EH (cell line): ENCODE data around the gene HOXA10.
A peak's percentile ranks its signal among the peaks of the same experiment; 100 is the strongest.

Source experiments
- DNase-seq: peaks from one replicate; pipeline ENCODE4 v3.0.0-alpha.2; 2015; ENCODE audit warnings: low read depth

HOXA10 gene

DNA sequence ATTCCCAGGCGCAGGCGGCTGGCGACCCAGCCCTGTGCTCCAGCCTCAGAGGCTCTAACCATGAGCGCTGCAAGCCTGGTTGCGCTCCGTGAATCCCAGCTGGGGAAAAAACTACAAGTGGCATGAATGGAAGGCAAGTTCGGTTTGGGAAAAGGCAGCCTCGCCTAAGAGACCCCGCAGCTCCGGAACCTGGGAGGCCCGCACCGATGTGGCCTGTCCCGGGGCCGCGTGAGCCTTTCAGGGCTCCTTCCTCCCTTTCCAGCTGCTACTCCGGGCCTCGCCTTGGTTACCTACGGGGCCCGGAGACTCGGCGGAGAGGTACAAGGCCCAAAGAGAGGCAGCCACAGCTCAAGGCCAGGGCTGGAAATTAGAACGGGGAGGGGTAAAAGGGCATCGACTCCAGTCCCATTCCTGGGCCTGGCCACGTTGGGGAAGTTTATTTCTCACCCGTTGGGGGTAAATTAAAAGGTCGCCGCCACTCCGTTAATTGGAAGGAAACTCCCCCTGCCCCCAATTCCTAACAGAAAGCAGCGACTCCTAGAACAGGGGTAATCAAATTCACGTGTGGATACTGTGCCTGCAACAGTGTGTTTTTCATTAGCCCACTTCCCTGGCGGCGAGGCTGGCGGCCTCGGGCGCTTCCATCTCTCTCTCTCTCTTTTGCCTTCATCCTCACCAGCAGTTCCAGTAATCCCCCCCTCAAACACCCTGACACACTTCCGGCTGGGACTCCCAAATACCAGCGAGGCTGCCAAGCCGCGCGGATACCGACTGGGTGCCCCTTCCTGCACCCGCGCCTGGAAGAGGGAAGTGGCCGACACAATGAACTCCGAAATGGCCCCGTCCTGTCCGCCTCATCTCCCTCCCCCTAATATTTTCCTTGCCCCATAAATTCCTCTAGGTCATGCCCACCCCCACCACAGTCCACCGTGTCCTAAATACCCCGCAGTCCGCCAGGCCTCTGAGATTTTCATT lies 7.3 kb downstream of the HOXA10 start:
- peak; percentile 93 for DNase-seq

DNA sequence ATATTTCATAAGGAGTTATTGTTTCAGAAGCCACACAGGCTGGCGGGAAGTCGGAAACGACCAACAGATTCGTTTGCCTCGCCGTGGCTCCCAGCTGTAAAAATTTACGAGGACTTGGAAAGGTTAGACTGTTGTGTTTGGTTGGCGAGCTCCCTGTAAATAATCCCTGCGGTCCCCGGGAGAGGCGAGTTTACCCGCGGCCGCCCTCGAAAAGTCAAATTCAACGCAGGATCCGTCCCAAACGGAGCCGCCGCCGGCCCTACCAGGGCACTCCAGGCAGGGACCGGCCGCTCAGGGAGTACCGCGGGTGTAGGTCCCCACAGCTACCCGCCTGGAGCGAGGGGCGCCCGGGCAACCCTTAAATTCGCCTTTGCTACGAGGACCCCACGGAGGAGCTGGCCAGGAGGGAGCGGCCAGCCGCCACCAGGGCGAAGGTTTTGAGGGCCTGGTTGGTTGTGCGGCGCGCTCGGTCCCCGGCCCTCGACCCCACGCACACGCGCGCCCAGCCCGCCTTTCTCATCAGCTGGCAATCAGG lies 8.1 kb downstream of the HOXA10 start:
- peak; percentile 84 for DNase-seq

DNA sequence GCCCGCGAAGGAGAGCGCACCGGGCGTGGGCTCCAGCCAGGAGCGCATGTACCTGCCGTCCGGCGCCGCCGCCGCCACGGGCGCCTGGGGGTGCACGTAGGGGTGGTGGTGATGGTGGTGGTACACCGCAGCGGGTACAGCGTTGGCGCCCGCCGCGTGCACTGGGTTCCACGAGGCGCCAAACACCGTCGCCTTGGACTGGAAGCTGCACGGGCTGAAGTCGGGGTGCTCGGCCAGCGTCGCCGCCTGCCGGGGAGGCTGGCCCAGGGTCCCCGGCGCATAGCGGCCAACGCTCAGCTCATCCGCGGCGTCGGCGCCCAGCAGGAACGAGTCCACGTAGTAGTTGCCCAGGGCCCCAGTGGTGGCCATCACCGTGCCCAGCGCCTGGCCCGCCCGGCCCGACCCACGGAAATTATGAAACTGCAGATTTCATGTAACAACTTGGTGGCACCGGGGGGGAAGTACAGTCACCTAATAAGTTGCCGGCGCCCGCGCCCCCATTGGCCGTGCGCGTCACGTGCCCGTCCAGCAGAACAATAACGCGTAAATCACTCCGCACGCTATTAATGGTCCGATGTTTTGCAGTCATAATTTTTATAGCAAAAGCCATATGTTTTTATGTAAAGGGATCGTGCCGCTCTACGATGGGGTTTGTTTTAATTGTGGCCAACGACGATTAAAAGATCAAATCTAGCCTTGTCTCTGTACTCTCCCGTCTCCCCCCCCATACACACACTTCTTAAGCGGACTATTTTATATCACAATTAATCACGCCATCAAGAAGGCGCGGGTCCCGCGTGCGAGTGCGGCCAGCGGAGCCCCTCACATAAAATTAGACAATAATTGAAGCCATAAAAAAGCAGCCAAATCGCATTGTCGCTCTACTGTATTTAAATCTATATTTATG lies 8.8 kb downstream of the HOXA10 start, which contains the start of gene HOXA9:
HOXA9 (minus strand) TSS at position 449 of the 907 bp plus-strand sequence; CDS start at position 369, 80 bp downstream.
- DNase-seq, result peak; percentile 96

DNA sequence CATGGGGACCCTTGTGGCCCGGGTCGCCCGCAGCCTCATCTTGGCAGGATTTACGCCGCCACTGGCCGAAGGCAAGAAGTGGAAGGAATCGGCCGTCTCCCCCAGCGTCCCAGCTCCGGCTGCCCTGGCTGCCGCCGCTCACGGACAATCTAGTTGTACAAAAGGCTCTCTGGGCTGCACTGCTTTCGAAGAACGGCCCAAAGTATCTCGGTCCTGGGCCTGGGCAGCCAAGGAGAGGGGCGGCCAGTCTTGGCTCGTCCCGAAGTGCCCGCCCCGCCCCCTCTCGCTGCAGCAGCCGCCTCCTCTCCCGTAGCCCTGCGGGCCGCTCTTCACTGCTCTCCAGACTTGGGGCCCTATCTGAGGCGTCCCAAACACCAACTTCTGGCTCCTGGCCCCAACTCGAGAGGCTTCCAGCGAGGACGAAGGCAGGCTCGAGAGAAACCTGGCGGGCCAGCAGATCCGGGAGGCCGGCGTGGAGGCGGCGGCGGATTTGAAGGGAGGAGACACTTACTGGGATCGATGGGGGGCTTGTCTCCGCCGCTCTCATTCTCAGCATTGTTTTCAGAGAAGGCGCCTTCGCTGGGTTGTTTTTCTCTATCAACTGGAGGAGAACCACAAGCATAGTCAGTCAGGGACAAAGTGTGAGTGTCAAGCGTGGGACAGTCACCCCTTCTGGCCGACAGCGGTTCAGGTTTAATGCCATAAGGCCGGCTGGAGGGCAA lies 9.6 kb downstream of the HOXA10 start:
- peak; percentile 56 for DNase-seq

DNA sequence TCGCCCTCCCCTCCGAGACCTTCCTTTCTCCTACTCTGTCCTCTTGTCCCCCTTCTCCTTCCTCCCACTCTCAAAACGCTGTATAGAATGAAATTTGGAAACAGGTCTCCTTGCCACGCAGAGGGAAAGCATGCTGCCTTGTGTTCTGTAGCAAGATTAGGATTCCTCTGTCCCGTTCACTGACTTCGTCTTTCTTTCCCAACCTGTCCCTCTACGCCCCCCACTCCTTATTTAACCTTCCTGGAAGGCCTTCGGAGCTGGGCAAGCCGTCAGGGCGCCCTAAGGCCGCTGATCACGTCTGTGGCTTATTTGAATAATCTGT lies 10.1 kb downstream of the HOXA10 start:
- no peak for DNase-seq

DNA sequence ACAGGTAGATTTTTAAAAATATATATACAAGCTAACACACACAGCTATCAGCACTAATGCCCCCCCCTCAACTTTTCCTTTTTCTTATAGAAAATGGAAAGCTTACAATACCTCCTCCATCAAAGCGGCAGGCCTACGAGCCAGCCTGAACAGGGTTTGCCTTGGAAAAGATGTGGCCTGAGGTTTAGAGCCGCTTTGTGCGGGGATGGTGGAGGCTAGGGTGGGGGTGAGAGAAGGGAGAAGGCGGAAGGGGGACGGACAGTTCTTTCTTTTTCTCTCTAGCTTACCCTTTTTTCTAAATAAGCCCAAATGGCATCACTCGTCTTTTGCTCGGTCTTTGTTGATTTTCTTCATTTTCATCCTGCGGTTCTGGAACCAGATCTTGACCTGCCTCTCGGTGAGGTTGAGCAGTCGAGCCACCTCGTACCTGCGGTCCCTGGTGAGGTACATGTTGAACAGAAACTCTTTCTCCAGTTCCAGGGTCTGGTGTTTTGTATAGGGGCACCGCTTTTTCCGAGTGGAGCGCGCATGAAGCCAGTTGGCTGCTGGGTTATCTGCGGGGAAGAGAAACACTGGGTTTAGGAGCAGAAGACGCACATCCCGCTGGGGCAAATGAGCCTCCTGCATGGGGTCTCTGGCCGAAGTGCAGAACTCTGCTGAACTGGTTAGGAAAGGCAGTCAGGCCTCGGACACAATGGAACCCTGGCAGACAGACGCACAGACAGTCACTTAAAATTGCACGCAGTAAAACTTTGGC lies 10.7 kb downstream of the HOXA10 start:
- DNase-seq, result peak; percentile 40

DNA sequence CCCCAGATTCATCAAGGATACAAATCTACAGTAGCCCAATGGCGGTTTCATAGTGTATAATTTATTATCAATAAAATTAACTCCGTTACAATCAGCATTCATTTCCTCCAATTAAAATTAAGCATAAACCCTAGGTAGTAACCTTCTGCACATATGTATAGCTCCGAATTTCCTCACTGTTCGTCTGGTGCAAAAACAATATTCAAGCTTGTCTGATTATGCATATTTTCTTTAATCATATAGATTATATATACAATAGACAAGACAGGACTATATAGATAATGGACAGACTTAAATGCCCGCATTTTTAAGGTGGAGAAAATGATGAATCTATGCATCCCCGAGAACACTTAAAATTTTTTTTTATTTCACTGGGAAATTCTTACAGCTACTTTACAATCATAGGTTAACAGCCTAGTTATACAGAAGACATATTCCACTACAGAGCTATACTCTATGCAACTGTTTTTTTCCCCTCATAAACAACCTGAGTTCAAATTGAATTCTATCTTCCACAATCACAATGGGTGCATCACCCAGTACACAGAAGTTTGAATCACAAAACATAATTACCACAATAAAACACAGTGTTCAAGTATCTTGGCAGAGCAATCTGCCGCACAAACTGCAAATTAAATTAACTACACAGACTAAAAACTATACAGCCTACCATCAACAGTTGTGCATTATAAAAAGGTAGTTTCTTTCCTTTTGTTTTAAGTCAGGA lies 11.4 kb downstream of the HOXA10 start:
- peak; percentile 26 for DNase-seq

DNA sequence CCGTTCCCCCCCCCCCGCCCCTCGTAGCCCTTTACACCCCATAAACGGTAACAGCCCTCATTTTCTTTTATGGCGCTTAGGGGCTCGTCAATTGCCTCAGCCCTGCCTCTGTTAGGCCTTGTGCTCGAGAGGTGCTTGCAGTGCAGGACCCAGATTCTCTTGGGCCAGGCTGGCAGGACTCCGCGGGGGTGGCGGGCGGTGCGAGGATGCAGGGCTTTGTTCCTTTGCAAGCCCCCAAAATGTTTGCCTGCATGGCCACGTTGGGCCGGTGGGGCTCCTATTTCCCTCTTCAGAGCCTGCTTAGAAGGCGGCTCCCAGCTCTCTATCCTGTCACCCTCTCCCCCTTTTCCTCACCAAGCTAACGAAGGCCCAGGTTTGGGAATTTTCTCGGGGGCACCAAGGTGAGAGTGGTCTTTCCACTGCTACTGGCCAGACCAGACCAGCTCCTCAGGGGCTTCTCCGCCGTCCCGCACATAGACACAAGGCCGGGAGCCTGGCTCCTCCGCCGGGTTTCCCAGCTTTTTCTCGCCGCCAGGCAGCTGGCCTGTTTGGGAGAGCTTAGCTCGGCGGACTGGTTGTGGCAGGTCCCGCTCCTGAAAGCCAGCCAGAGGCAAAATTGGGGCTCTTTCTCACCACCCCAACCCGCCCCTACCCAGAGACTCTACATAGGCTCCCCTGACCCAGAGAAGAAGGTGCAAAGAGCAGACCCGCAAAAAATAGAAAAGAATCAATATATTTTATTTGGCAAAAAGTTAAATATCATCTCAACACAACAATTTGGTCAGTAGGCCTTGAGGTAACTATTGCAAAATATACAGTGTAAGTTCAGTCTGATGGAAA lies 12.2 kb downstream of the HOXA10 start:
- peak; percentile 43 for DNase-seq

DNA sequence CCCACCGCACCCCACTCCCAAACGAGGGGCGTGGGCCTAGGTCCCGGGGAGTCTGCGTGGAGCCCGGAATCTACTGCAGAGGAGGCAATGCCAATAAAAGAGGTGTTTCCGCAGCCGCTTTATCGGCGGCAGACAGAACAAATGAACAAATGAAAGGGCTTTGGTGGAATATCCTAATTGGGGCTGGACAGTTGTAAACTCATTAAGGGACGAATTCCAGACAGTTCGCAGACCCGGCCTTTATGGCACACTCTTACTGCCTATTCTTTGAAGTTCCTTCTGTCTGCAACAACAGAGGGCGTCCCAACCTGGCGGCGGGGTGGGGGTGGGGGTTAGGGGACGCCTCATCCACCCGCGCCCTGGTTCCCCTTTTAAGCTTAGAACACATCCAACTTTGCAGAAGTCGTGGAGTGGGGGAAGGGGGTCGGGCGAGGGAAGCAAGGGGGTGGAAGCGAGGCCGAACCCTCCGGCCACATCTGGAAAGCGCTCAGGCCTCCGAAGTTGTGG lies 12.9 kb downstream of the HOXA10 start:
- peak; percentile 54 for DNase-seq

DNA sequence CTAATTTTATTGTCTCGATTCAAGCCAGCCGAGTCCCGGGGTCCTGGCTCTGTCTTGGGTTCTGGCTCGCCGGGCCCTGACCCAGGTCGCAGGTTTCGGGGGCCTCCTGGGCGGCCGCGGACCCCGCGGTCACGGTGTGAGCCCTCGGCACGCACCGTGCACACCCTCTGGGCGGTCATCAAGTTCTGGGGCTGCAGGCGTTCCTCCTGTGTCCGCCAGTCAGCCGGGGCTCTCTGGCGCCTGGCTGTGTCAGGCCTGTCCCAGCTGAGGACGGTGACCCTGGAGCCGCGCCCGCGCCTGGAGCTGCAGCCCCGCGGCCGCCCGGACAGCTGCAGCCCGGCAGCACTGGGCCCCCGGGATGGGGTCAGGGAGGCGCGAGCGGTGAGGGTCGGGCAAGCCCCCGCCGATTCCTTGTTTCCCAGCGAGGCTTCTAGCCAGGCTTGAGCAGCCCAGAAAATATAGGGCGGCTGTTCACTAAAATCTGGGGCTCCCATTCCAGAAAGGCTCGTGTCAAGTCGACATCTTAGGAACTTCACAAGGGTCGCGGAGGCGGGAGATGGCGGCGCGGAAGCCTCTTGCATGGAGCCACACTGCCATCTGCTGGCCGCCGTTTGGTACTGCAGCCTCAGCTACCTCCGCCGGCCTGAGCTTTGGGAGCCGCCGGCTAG lies 13.4 kb downstream of the HOXA10 start:
- DNase-seq, result peak; percentile 81

DNA sequence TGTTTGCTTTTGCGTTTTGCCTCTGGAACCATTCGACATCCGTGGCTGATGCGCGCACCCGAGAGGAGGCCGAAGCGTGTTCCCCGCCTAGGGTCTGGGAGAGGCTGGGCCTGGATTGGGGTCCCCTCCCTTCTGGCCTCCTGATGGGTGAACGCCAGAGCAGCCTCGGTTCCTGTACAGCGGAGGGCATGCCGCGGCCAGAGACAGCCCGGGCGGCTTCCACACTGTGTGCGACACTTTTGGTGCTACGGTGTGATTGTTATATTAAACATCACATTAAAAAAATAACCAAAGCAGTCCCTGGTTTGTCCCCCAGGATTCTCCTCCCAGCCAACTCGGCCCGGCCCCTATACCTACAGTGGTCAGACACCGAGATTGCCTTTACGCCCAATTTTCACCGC lies 14.0 kb downstream of the HOXA10 start:
- DNase-seq, result no peak

DNA sequence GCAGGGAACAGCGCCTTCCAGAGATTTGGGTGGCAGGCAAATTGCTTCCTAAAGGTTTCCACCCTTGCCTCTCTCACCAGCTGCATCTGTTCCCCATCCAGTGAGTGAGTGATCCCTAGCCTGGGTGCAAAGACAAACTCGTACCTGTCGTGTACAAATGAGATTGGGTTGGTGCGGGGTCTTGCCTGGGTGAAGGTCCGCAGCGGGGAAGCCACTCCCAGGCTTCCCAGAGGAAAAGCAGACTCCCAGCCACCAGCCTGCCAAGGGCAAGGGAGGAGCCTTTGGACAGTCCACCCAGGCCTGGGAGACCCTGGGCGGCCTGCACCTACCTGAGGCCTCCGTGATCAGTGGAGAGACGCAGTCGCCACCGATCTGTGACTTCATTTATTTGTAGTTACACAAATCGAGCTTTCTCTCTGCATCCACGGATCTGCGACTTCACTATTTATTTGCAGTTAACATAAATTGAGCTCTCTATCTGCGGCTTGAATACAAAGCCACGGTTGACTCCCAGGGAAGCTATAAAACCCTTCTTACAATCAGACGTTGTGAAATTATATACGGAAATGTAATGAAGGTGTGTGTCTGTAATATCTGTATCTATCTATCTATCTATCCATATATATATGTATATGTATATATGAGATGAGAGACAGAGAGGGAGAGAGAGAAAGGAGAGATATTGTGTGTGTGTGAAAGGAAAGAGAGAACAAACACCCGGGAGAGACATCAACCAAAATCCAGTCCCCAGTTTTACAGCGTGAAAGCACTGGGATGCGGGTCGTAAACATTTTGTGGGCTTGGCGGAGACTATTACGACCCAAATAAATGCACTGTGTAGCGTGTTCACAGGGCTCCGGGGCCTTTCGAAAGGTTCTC lies 14.6 kb downstream of the HOXA10 start:
- DNase-seq, result no peak

DNA sequence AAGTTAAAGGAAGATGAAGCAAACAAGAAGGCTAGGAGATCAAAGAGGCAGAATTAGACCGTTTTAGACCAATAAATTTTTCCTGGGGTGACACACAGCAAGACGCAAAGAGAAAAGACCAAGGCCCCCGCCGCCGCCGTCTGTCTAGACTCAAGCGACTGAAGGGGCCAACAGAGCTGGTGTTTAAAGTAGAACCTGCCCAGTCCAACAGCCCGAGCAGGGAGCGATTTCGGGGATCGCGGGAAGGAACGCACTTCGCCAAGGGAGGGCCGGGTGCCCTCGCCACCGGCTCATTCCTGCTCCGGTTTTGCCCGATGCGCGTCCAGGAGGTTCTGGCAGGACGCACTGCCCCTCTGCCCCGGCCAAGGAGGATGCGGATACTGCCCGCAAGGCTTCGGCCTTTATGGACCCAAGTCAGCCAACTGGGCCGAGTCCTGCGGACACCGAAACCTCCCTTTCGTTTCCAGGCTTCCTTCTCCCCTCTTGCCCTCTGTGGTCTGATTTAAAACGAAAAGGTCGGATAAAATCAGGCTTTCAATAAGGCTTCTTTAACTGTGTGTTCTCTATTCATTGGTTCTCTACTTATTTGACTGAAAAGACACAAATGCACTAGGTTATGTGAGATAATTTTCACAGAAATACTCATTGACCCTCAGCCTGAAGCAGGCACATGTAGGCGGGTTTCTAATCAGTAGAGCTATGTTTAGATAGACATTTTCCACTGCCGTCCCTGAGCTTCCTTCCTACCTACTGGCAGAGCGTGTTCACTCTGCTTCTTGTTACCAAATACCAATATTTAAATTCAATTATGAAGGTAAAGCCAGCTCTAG lies 15.5 kb downstream of the HOXA10 start:
- DNase-seq, result no peak

DNA sequence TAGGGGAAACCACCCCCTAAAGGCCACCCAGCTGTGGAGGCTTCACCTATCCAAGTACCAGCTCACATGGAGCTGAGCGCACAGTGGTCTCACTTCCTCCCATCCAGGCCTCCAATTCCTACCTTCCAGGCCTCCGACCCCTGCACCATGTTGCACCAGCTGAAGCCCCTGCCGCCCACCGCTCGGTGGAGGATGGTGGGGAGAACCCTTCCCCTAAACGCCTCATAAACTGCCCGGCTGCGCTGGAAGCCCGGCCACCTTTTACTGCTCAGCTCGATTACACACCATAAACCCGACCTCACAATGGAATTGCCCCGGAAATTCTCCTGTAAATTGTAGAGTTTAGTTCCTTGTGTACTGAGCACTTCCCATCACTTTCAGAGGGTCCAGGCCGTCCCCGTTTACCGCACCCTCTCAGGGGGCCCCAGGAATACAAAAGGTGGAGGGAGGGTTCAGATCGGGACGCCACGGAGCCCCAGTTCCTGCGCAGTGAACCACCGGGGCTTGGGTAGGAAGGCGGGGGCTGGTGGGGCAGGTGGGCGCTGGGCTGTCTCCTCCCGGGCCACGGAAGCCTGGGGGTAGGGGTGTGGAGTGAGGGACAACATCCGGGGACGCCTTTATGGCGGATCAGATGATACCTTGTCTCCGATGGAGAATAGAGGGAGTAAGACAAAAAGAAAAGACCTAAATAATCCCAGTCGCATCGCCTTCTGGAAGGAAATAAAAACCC lies 16.3 kb downstream of the HOXA10 start:
- DNase-seq, result no peak

DNA sequence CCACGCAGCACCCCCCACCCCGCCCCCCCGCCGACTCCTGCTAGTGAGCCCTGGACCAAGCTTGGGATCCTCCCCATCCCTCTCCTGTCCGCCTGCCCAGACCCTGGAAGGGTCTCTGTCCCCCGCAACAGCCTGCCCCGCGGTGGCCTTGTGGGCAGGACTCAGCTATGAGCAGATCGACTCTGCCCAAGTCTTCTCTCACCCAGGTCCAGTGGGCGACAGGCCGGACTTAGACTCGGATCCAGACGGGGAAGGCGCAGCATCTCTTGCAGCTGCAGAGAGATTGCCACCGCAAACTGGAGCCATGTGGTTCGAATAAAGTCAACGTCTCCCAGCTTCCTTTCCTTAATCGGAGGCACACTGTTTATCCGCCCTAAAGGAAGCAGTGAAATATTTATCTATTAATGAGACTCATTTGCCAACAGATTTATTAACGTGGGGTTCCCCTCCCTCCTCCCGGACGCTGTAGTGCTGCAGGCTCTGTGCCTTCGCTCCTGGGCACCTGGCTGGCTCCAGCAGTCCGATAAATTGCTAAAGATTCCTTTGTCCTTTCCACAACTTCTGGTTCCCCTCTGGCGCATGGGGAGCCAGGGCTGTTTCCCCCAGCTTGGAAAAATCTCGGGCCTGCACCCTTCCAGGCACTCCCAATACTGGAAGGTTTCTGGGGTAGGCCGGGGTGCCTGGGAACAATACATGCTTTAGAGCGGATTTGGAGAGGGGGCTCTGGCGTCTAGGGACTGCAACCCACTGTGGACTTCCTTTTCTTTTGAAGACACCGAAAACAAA lies 17.0 kb downstream of the HOXA10 start:
- peak; percentile 34 for DNase-seq
